Measurements from ENCODE around the gene GDPD5. TPM values are rescaled to one million over a fixed set of nuclear protein-coding genes. Genes with fewer than 3 reads are reported as not detected.

Gene GDPD5
- total and polyA plus RNA-seq, 11 donors = 2.0 to 12.5 (median 4.9) TPM

GRCh38 chr11:75506827-75507226 lies 18.9 kb downstream of the GDPD5 start:
- no peak for DNase-seq
- H3K4me1 ChIP-seq = peaks cover 0 to 22% (median 12%) of the 10 kb centered on the region in 12 donors
- H3K27me3 ChIP-seq = no peaks in the 10 kb centered on the region
- no peak for ATAC-seq
- H3K36me3 ChIP-seq = no peaks in the 10 kb centered on the region
- 85 to 92% (median 89%) methylated on average over 5 to 6 of the region's 6 CpGs for WGBS, 4 donors
- no peak overlapping the region for H3K4me3 ChIP-seq
- intact Hi-C loops (cut with DNase I) = no loop called here
- H3K27ac ChIP-seq = peak overlapping the region in 4 of 12 donors; percentile 17 to 37 (median 23)
- H3K9me3 ChIP-seq = no peaks in the 10 kb centered on the region
- TF ChIP-seq, protein P1, sequence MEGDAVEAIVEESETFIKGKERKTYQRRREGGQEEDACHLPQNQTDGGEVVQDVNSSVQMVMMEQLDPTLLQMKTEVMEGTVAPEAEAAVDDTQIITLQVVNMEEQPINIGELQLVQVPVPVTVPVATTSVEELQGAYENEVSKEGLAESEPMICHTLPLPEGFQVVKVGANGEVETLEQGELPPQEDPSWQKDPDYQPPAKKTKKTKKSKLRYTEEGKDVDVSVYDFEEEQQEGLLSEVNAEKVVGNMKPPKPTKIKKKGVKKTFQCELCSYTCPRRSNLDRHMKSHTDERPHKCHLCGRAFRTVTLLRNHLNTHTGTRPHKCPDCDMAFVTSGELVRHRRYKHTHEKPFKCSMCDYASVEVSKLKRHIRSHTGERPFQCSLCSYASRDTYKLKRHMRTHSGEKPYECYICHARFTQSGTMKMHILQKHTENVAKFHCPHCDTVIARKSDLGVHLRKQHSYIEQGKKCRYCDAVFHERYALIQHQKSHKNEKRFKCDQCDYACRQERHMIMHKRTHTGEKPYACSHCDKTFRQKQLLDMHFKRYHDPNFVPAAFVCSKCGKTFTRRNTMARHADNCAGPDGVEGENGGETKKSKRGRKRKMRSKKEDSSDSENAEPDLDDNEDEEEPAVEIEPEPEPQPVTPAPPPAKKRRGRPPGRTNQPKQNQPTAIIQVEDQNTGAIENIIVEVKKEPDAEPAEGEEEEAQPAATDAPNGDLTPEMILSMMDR (IDR thresholded peaks at IDR 0.05) = no peak
- TF ChIP-seq POLR2A (IDR thresholded peaks at IDR 0.05) = no peak

DNA sequence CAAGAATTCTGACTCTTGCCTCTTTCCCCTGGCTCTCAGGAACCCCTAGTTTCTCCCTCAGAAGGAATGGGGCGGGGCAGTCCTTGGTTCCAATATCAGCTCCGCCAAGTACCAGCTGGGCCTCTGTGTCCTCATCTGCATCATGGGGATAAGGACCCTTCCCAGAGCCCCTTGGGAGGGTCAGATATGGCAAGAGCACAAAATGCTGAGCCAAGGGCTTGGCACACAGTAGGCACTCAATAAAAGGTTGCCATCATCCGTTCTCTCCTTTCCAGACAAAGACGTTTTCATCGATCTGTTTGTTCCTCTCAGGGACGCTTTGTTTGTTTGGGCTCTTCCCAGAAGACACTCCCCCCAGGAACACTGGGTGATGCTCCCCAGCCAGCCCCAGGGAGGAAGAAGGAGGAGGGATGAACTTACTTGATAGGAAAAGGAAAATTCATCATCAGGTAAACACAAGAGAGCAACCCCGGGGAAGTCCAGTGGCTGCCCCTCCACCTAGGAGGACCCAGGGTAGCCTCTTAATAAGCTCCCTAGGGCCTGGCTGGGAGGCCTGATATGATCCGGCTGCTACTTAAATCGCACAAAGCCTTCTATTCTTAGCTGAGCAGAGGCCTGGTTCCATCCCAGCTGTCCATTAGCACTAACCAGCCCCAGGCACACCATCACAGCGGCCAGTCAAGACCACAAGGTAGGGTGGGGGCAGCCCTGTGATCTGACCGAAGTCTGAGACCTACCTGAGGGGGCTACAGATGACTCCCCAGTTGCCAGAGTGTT lies 19.6 kb downstream of the GDPD5 start:
- DNase-seq (peak in 4 of 5 donors; percentile 36 to 73 (median 46)), ATAC-seq (peak; percentile 76 to 94 (median 90))
- Histone ChIP-seq H3K36me3 (no peaks in the 10 kb centered on the region), H3K27ac (peak overlapping the region in 6 of 12 donors; percentile 0 to 37 (median 22)), H3K4me1 (peaks cover 0 to 22% (median 12%) of the 10 kb centered on the region in 12 donors), H3K27me3 (no peaks in the 10 kb centered on the region), H3K9me3 (no peaks in the 10 kb centered on the region), H3K4me3 (no peak overlapping the region)
- TF ChIP-seq, protein P1 (IDR thresholded peaks at IDR 0.05) = no peak
- no peak for TF ChIP-seq POLR2A (IDR thresholded peaks at IDR 0.05)
- intact Hi-C loops (cut with DNase I) = no loop called here
- WGBS, 4 donors = 52 to 55% (median 53%) methylated on average over 9 to 11 of the region's 11 CpGs

GRCh38 chr11:75504501-75504900 lies 21.2 kb downstream of the GDPD5 start:
- H3K4me1 ChIP-seq = peaks cover 0 to 29% (median 13%) of the 10 kb centered on the region in 12 donors
- WGBS, 4 donors = 91 to 98% (median 96%) methylated on average over 5 of the region's 5 CpGs
- ATAC-seq = no peak
- no peaks in the 10 kb centered on the region for H3K36me3 ChIP-seq
- H3K4me3 ChIP-seq = no peak overlapping the region
- no peaks in the 10 kb centered on the region for H3K27me3 ChIP-seq
- H3K9me3 ChIP-seq = no peaks in the 10 kb centered on the region
- H3K27ac ChIP-seq = no peak overlapping the region
- intact Hi-C loops (cut with DNase I) = no loop called here
- no peak for DNase-seq
- TF ChIP-seq POLR2A (IDR thresholded peaks at IDR 0.05) = no peak
- TF ChIP-seq, protein P1 (IDR thresholded peaks at IDR 0.05) = no peak

DNA sequence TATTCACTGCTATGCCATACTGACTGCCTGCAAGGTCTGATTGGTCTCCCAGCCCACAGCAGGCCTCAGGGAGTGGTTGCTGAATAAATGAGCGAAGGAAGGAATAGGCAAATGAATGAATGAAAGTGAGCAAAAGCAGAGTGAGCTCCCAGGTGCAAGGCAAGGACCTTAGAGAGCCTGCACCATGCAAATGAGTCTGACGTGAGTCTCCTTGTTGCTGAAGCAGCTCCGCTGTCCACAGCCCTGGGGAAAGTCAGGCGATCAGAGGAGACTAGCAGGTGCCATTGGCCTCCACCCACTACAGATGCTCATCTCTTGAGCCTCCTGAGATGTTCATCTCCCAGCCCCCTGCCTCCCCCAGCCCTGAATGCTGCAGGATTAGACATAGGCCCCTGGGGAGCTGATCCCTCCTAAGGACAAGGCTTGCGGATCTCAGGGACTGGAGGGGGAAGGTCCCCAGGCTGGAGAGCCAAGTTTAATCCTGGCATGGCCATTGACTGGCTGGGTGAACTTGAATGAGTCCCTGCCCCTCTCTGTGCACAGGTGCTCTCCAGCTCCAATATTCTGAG lies 22.1 kb downstream of the GDPD5 start:
- Histone ChIP-seq H3K4me3 (no peak overlapping the region), H3K9me3 (no peaks in the 10 kb centered on the region), H3K27ac (no peak overlapping the region), H3K4me1 (peaks cover 0 to 30% (median 14%) of the 10 kb centered on the region in 12 donors), H3K27me3 (no peaks in the 10 kb centered on the region), H3K36me3 (no peaks in the 10 kb centered on the region)
- TF ChIP-seq POLR2A (IDR thresholded peaks at IDR 0.05) = no peak
- TF ChIP-seq, protein P1 (IDR thresholded peaks at IDR 0.05) = no peak
- WGBS, 4 donors = 91 to 97% (median 95%) methylated on average over 5 of the region's 5 CpGs
- no peak for DNase-seq
- no peak for ATAC-seq
- intact Hi-C loops (cut with DNase I) = no loop called here
